ENCODE results near the gene IL10RB. TPM values are rescaled to one million over a fixed set of nuclear protein-coding genes. Genes with fewer than 3 reads are reported as not detected.
A peak's percentile ranks its signal among the peaks of the same experiment; 100 is the strongest.

IL10RB gene
- total and polyA plus RNA-seq, 2 of the 4 experiments (the other 2 are of a cell fraction), result 20.1 to 45.2 TPM

- H4K8ac ChIP-seq (ENCODE audit: low read depth in 2 of 2, low read length in 2 of 2), result no peak overlapping the region
- no peaks in the 10 kb centered on the region for H3K9me3 ChIP-seq (ENCODE audit: control insufficient read depth, insufficient read depth, low read length)
- no peak overlapping the region for H2BK15ac ChIP-seq (ENCODE audit: low read depth, low read length)
- no peak overlapping the region for H3K4ac ChIP-seq (ENCODE audit: low read depth, low read length)
- H3K9me1 ChIP-seq (ENCODE audit: insufficient read depth, low read length), result peaks cover 17% of the 10 kb centered on the region; the same call in 1 of the 2 replicates
- BruUV-seq (replicated peaks), result no TSS peak
- no peak overlapping the region for H2BK120ac ChIP-seq (ENCODE audit: low read depth, low read length)
- H3K36me3 ChIP-seq (ENCODE audit: control insufficient read depth, insufficient read depth, low read length), result peaks cover 24% of the 10 kb centered on the region
- ChIA-PET POLR2A (ENCODE audit: unreplicated experiment) (no interaction called here), CTCF (no interaction called here)
- no peak for DNase-seq
- no peak overlapping the region for H3K18ac ChIP-seq (ENCODE audit: low read depth, low read length)
- no peaks in the 10 kb centered on the region; a peak in 1 of 4 replicates for H3K79me1 ChIP-seq (ENCODE audit: low read depth in 1 of 2, low read length in 2 of 2)
- no peak overlapping the region for H3K56ac ChIP-seq (ENCODE audit: extremely low read depth, insufficient read depth, low read length)
- TF ChIP-seq MAZ (IDR thresholded peaks at IDR 0.05; ENCODE audit: borderline replicate concordance, low read depth, low read length) (no peak), CEBPB (IDR thresholded peaks at IDR 0.05; ENCODE audit: low read depth, low read length) (no peak), CHD1 (IDR thresholded peaks at IDR 0.05; ENCODE audit: low read depth, low read length) (no peak), RFX5 (IDR thresholded peaks at IDR 0.05; ENCODE audit: low read depth, low read length) (no peak), NFE2L2 (IDR thresholded peaks at IDR 0.05; ENCODE audit: low read depth, low read length) (no peak), RCOR1 (IDR thresholded peaks at IDR 0.05; ENCODE audit: insufficient replicate concordance, low read length) (no peak), MAFK (IDR thresholded peaks at IDR 0.05; ENCODE audit: low read depth, low read length) (no peak), BHLHE40 (IDR thresholded peaks at IDR 0.05; ENCODE audit: low read depth, low read length) (no peak), CTCF (conservative IDR thresholded peaks at IDR 0.05; ENCODE audit: low read depth, low read length) (no peak), SMC3 (IDR thresholded peaks at IDR 0.05; ENCODE audit: low read depth, low read length) (no peak), FOS (IDR thresholded peaks at IDR 0.05; ENCODE audit: low read depth, low read length) (no peak), ELK1 (IDR thresholded peaks at IDR 0.05; ENCODE audit: borderline replicate concordance, low read depth, low read length) (no peak)
- H2AFZ ChIP-seq (replicated peaks; ENCODE audit: low read length, poor library complexity), result no peak overlapping the region
- H3K27me3 ChIP-seq (ENCODE audit: control insufficient read depth, insufficient read depth, low read length), result no peaks in the 10 kb centered on the region
- no peak overlapping the region for H3K23ac ChIP-seq (ENCODE audit: low read depth, low read length)
- H2BK5ac ChIP-seq (ENCODE audit: low read depth, low read length, poor library complexity, severe bottlenecking), result no peak overlapping the region
- no peak overlapping the region for H3K14ac ChIP-seq (replicated peaks; ENCODE audit: low read depth, low read length)
- H2AK5ac ChIP-seq (ENCODE audit: low read depth, low read length), result no peak overlapping the region
- dilution Hi-C loops (cut with HindIII; ENCODE audit: low sequenced_read_pairs, unreplicated experiment), result no loop called here
- in situ Hi-C loops (cut with MboI; ENCODE audit: low sequenced_read_pairs), result no loop called here
- no peak overlapping the region for H4K91ac ChIP-seq (ENCODE audit: insufficient read depth, low read depth, low read length)
- intact Hi-C loops (cut with micrococcal nuclease), result no loop called here
- 93% methylated on average over 4 of the region's 11 CpGs; no CpG with 5 or more reads in 1 of the 2 experiments for WGBS, 2 experiments (ENCODE audit: extremely low coverage in 2 of 2, insufficient read length in 1 of 2)
- H4K20me1 ChIP-seq (ENCODE audit: insufficient read depth, low read length), result no peaks in the 10 kb centered on the region; the same call in 1 of the 2 replicates
- no peak overlapping the region for H3K4me2 ChIP-seq (ENCODE audit: low read depth, low read length)
- no peak overlapping the region for H3K4me3 ChIP-seq (ENCODE audit: insufficient read depth, low read depth, low read length)
- no peak for ATAC-seq (ENCODE audit: low read depth)
- peak overlapping the region; percentile 3 for H2AK9ac ChIP-seq (replicated peaks; ENCODE audit: low read depth, low read length, poor library complexity)
- H4K5ac ChIP-seq (ENCODE audit: low read depth, low read length), result no peak overlapping the region
- H3K27ac ChIP-seq (ENCODE audit: insufficient read depth, low read length), result no peak overlapping the region
- peaks cover 7% of the 10 kb centered on the region for H3K4me1 ChIP-seq (ENCODE audit: control insufficient read depth, insufficient read depth, low read length)
- no peak overlapping the region for H2BK20ac ChIP-seq (ENCODE audit: low read depth, low read length)
- no peak overlapping the region for H3K9ac ChIP-seq (ENCODE audit: low read depth, low read length)
Measured at GRCh38 chr21:33290441-33290840, 24.3 kb downstream of the IL10RB start.

All from IMR-90 (cell line).